Endothelial cell of umbilical vein (primary cell): Measurements from ENCODE around the gene OR2W3. TPM values are rescaled to one million over a fixed set of nuclear protein-coding genes. Genes with fewer than 3 reads are reported as not detected.

Experiments used
- BruUV-seq: library from RNA; stranded (reverse); fragments of 400-500 nt; replicated peaks from 2 replicates; lab custom pipeline; 2021; lab: Mats Ljungman, UMichigan
- CTCF ChIA-PET: fragments of 300-600, 350-600 bp; sonication (Branson Sonifier 250); formaldehyde crosslinking; loops from one replicate; lab custom pipeline; 2021; ENCODE audit warnings: antibody characterized with exemption, inconsistent platforms; lab: Charles Lee
- POLR2A ChIA-PET: fragments of 300-600, 350-600 bp; sonication (Branson Sonifier 250); formaldehyde crosslinking; loops from one replicate; lab custom pipeline; 2021; ENCODE audit warnings: antibody characterized with exemption, inconsistent platforms; lab: Charles Lee
- DNase-seq: peaks from one replicate; pipeline ENCODE4 v3.0.0-alpha.2; 2011; ENCODE audit warnings: low read depth, low spot score
- FAIRE-seq: peaks from 2 replicates; lab custom pipeline; 2011; peaks lifted over from hg19 to GRCh38; lab: Jason Lieb, UNC
- H2AFZ ChIP-seq: 2 replicates; pipeline ENCODE4 v1.6.0; 2012; ENCODE audit warnings: low read depth, low read length, control low read depth, inconsistent platforms
- H3K27ac ChIP-seq: 2 replicates; pipeline ENCODE4 v1.5.1; 2011; ENCODE audit warnings: low read depth, mild to moderate bottlenecking, control low read depth, low read length, moderate library complexity; ENCODE audit not compliant: insufficient read depth
- H3K27me3 ChIP-seq, 2 experiments: 2 replicates each; pipeline versions ENCODE4 v1.6.0 to v1.6.1; 2011; ENCODE audit warnings: low read length in 2 of 2, mixed read lengths in 1 of 2; ENCODE audit not compliant: control insufficient read depth in 2 of 2, insufficient read depth in 2 of 2
- H3K36me3 ChIP-seq, 2 experiments: 2 replicates in 1 of 2; 3 replicates in 1 of 2; pipeline ENCODE4 v1.5.1; 2011; ENCODE audit warnings: low read length in 2 of 2, mild to moderate bottlenecking in 1 of 2, moderate library complexity in 1 of 2; ENCODE audit not compliant: control insufficient read depth in 2 of 2, insufficient read depth in 2 of 2; ENCODE audit errors: extremely low read depth in 1 of 2
- H3K4me1 ChIP-seq: 3 replicates; pipeline ENCODE4 v1.5.1; 2011; ENCODE audit warnings: mild to moderate bottlenecking, low read length; ENCODE audit not compliant: control insufficient read depth, insufficient read depth; ENCODE audit errors: extremely low read depth
- H3K4me2 ChIP-seq: 2 replicates; pipeline ENCODE4 v1.6.1; 2011; ENCODE audit warnings: low read length, control low read depth, mixed read lengths; ENCODE audit not compliant: insufficient read depth
- H3K4me3 ChIP-seq, 3 experiments: fragments of 200-600 bp in 1 of 3; sonication (generic), shearing (Covaris generic) in 1 of 3; replicated peaks in 1 of 3; 2 replicates each; pipeline ENCODE4 v1.5.1; 2011 to 2016; ENCODE audit warnings: control low read depth in 3 of 3, low read length in 3 of 3, mild to moderate bottlenecking in 2 of 3, inconsistent platforms in 1 of 3, low read depth in 1 of 3, moderate library complexity in 1 of 3; ENCODE audit not compliant: insufficient read depth in 1 of 3
- H3K79me2 ChIP-seq: 2 replicates; pipeline ENCODE4 v1.6.0; 2012; ENCODE audit warnings: low read length, inconsistent platforms; ENCODE audit not compliant: control insufficient read depth, insufficient read depth
- H3K9ac ChIP-seq: replicated peaks from 2 replicates; pipeline ENCODE3; 2011; ENCODE audit warnings: low read length, control low read depth; ENCODE audit not compliant: insufficient read depth; ENCODE audit errors: extremely low read depth
- H3K9me1 ChIP-seq: replicated peaks from 3 replicates; pipeline ENCODE4 v1.6.0; 2011; ENCODE audit warnings: mild to moderate bottlenecking, low read length; ENCODE audit not compliant: control insufficient read depth, insufficient read depth; ENCODE audit errors: extremely low read depth
- H3K9me3 ChIP-seq: replicated peaks from 2 replicates; pipeline ENCODE4 v1.5.1; 2012; ENCODE audit warnings: low read length, inconsistent platforms; ENCODE audit not compliant: control insufficient read depth, insufficient read depth
- H4K20me1 ChIP-seq: replicated peaks from 2 replicates; pipeline ENCODE3; 2011; ENCODE audit warnings: mild to moderate bottlenecking, low read length; ENCODE audit not compliant: control insufficient read depth, insufficient read depth; ENCODE audit errors: extremely low read depth
- CTCF ChIP-seq, 2 donors: IDR thresholded peaks; 1 replicate in 1 of 2; 2 replicates in 1 of 2; pipeline ENCODE4 v1.5.1; 2011; ENCODE audit warnings: low read length in 2 of 2, mild to moderate bottlenecking in 2 of 2, moderate library complexity in 2 of 2, control low read depth in 1 of 2, inconsistent platforms in 1 of 2, low read depth in 1 of 2; ENCODE audit not compliant: insufficient read depth in 1 of 2; ENCODE audit errors: extremely low read depth in 1 of 2
- EZH2 ChIP-seq: IDR thresholded peaks from 2 replicates; pipeline ENCODE4 v1.6.1; 2012; ENCODE audit warnings: borderline replicate concordance, low read depth, mild to moderate bottlenecking, moderate library complexity, low read length, inconsistent platforms; ENCODE audit not compliant: severe bottlenecking
- FOS ChIP-seq: IDR thresholded peaks from 2 replicates; pipeline ENCODE4 v1.6.1; 2011; ENCODE audit warnings: mild to moderate bottlenecking, low read length, moderate library complexity, borderline replicate concordance; ENCODE audit not compliant: insufficient read depth
- GATA2 ChIP-seq: IDR thresholded peaks from 2 replicates; pipeline ENCODE4 v1.7.0; 2011; ENCODE audit warnings: low read depth, mild to moderate bottlenecking, moderate library complexity, mixed read lengths, low read length; ENCODE audit not compliant: insufficient read length, insufficient read depth
- JUN ChIP-seq: IDR thresholded peaks from 2 replicates; pipeline ENCODE4 v1.6.1; 2011; ENCODE audit warnings: borderline replicate concordance, low read depth; ENCODE audit not compliant: insufficient read length, insufficient read depth
- MAX ChIP-seq: IDR thresholded peaks from 2 replicates; pipeline ENCODE4 v1.6.1; 2011; ENCODE audit not compliant: insufficient read depth, insufficient read length
- MYC ChIP-seq: IDR thresholded peaks from one replicate; pipeline ENCODE4 v1.6.1; 2011; ENCODE audit warnings: mild to moderate bottlenecking, low read depth, low read length
- POLR2A ChIP-seq: IDR thresholded peaks from 2 replicates; pipeline ENCODE4 v1.6.1; 2012; ENCODE audit warnings: low read depth, mild to moderate bottlenecking, control low read depth, low read length
- POLR2AphosphoS5 ChIP-seq: IDR thresholded peaks from 2 replicates; pipeline ENCODE4 v1.6.1; 2012; ENCODE audit warnings: low read depth, mild to moderate bottlenecking, control low read depth, low read length, moderate library complexity; ENCODE audit not compliant: insufficient read depth
- dilution Hi-C: fragments of 300-500 bp; cut with MboI; formaldehyde crosslinking; loops from one replicate; pipeline ENCODE4 v1.15.0; 2019; ENCODE audit warnings: low sequenced_read_pairs; ENCODE audit not compliant: extremely low pct_ligation_motif_present
- intact Hi-C: fragments of 100-400 bp; cut with micrococcal nuclease; formaldehyde crosslinking; loops from one replicate; pipeline ENCODE4 v1.10.0; 2022
- polyA plus RNA-seq, 4 experiments: library from polyadenylated mRNA; depleted of rRNA in 3 of 4; stranded (reverse) in 3 of 4; unstranded in 1 of 4; fragments of >200 nt; gene quantifications; 2 replicates each; pipeline versions ENCODE4 v1.2.1 to v1.2.3, GENCODE V29; 2011 to 2012; ENCODE audit warnings: missing spikeins in 1 of 4
- total RNA-seq: library from RNA; stranded (reverse); gene quantifications from 2 replicates; pipeline ENCODE4 v1.2.3, GENCODE V29; 2021

OR2W3 gene
- total and polyA plus RNA-seq, 2 donors (not counting 3 experiments of a cell fraction or from before 2014, with no cell fraction given) = not detected

GRCh38 chr1:247935781-247936180 is 40.4 kb downstream of the OR2W3 start:
- H3K4me1 ChIP-seq = no peaks in the 10 kb centered on the region
- no peak overlapping the region for H3K27ac ChIP-seq
- intact Hi-C loops = no loop called here
- no peak overlapping the region for H3K9ac ChIP-seq
- no peaks in the 10 kb centered on the region for H4K20me1 ChIP-seq
- H3K9me3 ChIP-seq = peaks cover 6% of the 10 kb centered on the region
- no peaks in the 10 kb centered on the region for H3K27me3 ChIP-seq
- H3K9me1 ChIP-seq = no peaks in the 10 kb centered on the region
- DNase-seq = no peak
- CTCF ChIA-PET = no interaction called here
- POLR2A ChIA-PET = no interaction called here
- dilution Hi-C loops = no loop called here
- H3K4me3 ChIP-seq = no peak overlapping the region
- no peak overlapping the region for H2AFZ ChIP-seq
- no TSS peak for BruUV-seq
- no peak for TF ChIP-seq JUN
- TF ChIP-seq FOS = no peak
- TF ChIP-seq CTCF (IDR thresholded peaks at IDR 0.05; ENCODE audit: extremely low read depth in 1 of 2, insufficient read depth in 1 of 2, low read depth in 1 of 2, low read length in 2 of 2) = no peak
- TF ChIP-seq MAX = no peak
- no peak for TF ChIP-seq POLR2A
- TF ChIP-seq POLR2AphosphoS5 = no peak
- TF ChIP-seq MYC = no peak
- TF ChIP-seq GATA2 = no peak
- no peak for TF ChIP-seq EZH2
- H3K4me2 ChIP-seq = no peak overlapping the region
- FAIRE-seq = no peak
- no peaks in the 10 kb centered on the region for H3K79me2 ChIP-seq
- no peaks in the 10 kb centered on the region for H3K36me3 ChIP-seq
